GM18951 (cell line): ENCODE measurements around the gene NUCB1.

Experiments used
- POLR2A ChIP-seq: IDR thresholded peaks from 4 replicates; pipeline ENCODE4 v1.6.1; 2011; ENCODE audit warnings: mild to moderate bottlenecking; ENCODE audit not compliant: insufficient read length, insufficient read depth; ENCODE audit errors: extremely low read depth
- in situ Hi-C: fragments of 300-500 bp; cut with MboI; formaldehyde crosslinking; loops from one replicate; pipeline ENCODE4 v1.12.0; 2022; ENCODE audit warnings: low sequenced_read_pairs, mixed read lengths, inconsistent platforms; ENCODE audit not compliant: unreplicated experiment

The NUCB1 gene

DNA sequence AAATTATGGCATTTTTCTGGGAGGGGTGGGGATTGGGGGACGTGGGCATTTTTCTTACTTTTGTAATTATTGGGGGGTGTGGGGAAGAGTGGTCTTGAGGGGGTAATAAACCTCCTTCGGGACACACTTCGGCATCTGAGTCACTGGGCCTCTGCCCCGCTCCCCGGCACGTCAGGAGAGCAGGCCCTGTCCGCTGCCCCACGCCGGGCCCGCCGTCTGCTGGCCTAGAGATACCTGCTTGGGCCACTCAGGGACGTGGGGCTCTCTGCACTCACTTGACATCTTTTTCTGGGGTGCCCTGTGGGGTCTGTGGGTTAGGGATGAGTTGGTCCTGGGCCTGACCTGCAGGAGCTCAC is 61.5 kb downstream of the NUCB1 start:
- TF ChIP-seq POLR2A = no peak
- in situ Hi-C loops = no loop called here

DNA sequence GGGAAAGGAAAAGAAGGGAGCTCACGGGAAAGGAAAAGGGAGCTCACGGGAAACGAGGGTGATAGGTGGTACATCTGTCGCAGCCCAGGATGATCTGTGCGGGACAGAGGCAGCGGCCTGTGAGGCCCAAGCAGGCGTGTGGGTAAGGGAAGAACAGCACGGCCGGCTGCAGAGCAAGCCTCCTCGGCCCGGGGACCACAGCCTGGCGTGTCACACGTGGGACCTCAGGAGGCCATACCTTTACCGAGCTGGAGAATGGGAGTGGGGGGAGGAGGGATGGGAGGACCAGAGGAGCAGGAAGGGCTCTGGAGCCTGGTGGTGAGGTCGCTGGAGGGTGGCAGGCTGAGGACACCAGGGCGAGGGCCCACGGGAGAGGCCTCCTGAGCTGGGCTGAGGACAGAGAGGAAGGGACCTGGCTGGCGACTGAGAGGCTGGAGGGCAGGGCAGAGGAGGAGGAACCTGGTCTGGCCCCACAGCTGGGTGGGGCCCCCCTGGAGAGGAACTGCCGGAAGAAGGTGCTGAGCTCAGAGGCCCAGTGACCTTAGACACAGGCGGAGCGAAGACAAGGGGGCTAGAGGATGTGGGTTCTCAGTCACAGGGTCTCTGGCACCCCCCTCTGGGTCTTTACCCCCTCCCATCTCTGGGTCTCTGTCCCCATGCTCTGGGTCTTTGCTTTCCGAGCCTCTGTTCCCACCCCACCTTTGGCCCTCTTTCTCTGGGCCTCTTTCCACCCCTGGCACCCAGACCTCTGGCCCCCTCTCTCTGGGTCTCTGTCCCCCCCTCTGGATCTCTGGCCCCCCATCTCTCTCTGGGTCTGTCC is 62.1 kb downstream of the NUCB1 start:
- TF ChIP-seq POLR2A = peak; percentile 93
- in situ Hi-C loops = no loop called here

GRCh38 chr19:48962849-48963165 is 62.7 kb downstream of the NUCB1 start:
- in situ Hi-C loops = no loop called here

GRCh38 chr19:48963371-48964204 is 63.5 kb downstream of the NUCB1 start:
- peak; percentile 60 for TF ChIP-seq POLR2A
- in situ Hi-C loops = no loop called here

More at GRCh38 chr19:48962849-48963165, 62.7 kb downstream of the NUCB1 start:
- no peak for TF ChIP-seq POLR2A

- in situ Hi-C loops = no loop called here
- TF ChIP-seq POLR2A = no peak
Measured at GRCh38 chr19:48964205-48965039, 64.3 kb downstream of the NUCB1 start.

DNA sequence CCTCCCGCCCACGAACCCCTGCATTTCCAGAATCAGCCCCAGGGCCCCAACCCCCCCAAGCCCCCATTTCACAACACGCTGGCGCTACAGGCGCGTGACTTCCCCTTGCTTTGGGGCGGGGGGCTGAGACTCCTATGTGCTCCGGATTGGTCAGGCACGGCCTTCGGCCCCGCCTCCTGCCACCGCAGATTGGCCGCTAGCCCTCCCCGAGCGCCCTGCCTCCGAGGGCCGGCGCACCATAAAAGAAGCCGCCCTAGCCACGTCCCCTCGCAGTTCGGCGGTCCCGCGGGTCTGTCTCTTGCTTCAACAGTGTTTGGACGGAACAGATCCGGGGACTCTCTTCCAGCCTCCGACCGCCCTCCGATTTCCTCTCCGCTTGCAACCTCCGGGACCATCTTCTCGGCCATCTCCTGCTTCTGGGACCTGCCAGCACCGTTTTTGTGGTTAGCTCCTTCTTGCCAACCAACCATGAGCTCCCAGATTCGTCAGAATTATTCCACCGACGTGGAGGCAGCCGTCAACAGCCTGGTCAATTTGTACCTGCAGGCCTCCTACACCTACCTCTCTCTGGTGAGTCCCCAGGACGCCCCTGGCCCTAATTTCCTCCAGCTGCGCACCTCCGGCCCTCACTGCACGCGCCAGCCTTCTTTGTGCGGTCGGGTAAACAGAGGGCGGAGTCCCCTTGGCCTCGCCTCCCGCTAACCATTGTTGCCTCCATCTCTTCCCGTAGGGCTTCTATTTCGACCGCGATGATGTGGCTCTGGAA is 65.1 kb downstream of the NUCB1 start, which contains the start of gene FTL:
FTL (plus strand) TSS at position 270 of the 766 bp plus-strand sequence; CDS start at position 469, 199 bp downstream.
- in situ Hi-C loops = no loop called here
- peak; percentile 100 for TF ChIP-seq POLR2A

- in situ Hi-C loops = no loop called here
Measured at GRCh38 chr19:48965806-48966540, 65.9 kb downstream of the NUCB1 start.

GRCh38 chr19:48966541-48967345 is 66.6 kb downstream of the NUCB1 start:
- TF ChIP-seq POLR2A = no peak
- in situ Hi-C loops = no loop called here

More at GRCh38 chr19:48965806-48966540, 65.9 kb downstream of the NUCB1 start:
- TF ChIP-seq POLR2A = no peak

DNA sequence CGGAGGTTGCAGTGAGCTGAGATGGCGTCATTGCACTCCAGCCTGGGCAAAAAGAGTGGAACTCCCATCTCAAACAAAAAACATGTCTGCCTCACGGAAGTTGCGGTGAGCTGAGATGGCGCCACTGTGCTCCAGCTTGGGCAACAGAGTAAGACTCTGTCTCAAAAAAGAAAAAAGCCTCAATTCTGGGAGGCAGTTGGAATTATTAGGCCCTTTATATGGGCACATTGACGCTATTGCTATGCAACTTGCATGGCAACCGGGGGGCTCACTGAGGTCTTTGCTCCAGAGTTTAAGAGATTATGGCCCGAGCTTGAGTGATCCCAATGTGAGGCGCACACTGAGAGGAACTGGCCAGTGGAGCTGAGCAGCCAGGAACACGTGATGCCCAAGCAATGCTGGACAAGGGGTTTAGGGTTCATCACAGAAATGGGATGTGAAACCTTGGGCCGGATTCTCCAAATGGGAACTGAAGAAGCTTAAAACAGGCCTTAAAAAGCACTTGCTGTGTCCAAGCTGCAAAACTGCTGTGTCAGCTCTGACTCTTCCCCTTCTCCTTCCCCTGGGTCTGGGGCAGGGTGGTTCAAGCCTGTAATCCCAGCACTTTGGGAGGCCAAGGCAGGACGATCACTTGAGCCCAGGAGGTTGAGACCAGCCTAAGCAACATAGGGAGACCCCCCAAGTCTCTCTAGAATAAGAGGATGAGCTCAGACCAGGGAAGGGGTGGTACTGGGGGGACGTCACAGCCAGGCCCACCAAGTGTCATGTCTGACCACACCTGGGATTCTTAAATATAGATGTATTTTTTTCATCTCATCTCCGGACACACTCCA is 67.5 kb downstream of the NUCB1 start:
- TF ChIP-seq POLR2A = peak; percentile 52
- in situ Hi-C loops = no loop called here

DNA sequence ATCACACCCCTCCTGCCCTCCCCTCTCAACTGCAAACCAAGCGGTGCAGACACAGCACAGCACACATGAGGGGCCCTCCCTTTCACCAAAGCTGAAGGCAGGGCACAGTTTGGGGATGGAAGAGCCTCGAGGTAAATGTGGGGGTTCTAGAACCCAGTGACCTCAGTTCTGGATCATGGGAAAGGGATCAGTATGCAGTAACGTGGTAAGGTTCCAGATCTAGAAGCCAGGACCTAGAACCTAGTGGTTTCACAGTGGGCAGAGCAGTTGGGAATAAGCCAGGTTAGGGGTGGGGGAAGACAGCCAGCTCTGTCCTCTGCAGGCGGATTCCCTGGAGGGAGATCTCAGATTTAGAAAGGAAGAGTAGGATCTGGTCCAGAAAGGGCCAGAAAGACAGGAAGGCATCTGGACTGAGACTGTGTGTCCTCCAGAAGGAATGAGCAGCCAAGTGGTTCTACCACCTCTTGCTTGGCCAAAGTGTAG is 68.1 kb downstream of the NUCB1 start:
- TF ChIP-seq POLR2A = no peak
- in situ Hi-C loops = no loop called here

- no peak for TF ChIP-seq POLR2A
- in situ Hi-C loops = no loop called here
Measured at GRCh38 chr19:48968813-48969218, 68.7 kb downstream of the NUCB1 start.
